ENCODE data around the gene IFNA13. TPM values are rescaled to one million over a fixed set of nuclear protein-coding genes. Genes with fewer than 3 reads are reported as not detected.
"Not testable (repeated sequence)": the region's sequence is repeated elsewhere in the genome, so short reads cannot be mapped to it uniquely, and the experiment has no call there.

IFNA13 gene
- polyA plus RNA-seq, 1 donor (not counting 4 experiments of a cell fraction or from before 2014, with no cell fraction given) = not detected

DNA sequence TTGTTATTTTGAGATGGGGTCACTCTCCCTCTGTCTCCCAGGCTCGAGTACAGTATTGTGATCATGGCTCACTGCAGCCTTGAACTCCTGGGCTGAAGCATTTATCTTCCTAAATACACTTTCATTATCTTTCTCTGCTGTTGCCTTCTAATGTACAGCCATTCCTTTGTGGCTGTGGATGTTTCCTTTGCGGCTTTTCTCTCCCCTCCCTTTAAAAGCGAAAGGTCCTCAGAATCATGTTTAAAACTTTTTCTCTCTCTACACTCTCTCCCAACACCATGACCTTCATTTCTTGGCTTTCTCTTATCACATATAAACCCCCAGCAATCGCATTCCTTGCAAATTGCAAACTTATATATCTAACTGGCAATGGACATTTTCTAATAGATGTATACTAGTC, 15.8 kb upstream of the IFNA13 start:
- no peak for FAIRE-seq
- no peak overlapping the region for H3K9ac ChIP-seq (ENCODE audit: control insufficient read depth, extremely low read depth, insufficient read depth, low read length)
- no peaks in the 10 kb centered on the region for H3K9me3 ChIP-seq (ENCODE audit: control insufficient read depth, low read depth, low read length)
- no peak overlapping the region for H3K4me3 ChIP-seq (ENCODE audit: control insufficient read depth in 2 of 3, extremely low read depth in 1 of 3, insufficient read depth in 2 of 3, low read depth in 1 of 3, low read length in 3 of 3)
- peaks cover 49% of the 10 kb centered on the region for H3K27me3 ChIP-seq (ENCODE audit: control insufficient read depth, extremely low read depth, insufficient read depth, low read length)
- no peaks in the 10 kb centered on the region for H3K9me1 ChIP-seq (ENCODE audit: control insufficient read depth, extremely low read depth, insufficient read depth, low read length)
- no peak overlapping the region for H3K27ac ChIP-seq (ENCODE audit: control insufficient read depth, insufficient read depth, low read length)
- TF ChIP-seq EZH2 (IDR thresholded peaks at IDR 0.05; ENCODE audit: low read length) (no peak), CTCF (optimal IDR thresholded peaks at IDR 0.05 in 1 of 3, IDR thresholded peaks at IDR 0.05 in 1 of 3, conservative IDR thresholded peaks at IDR 0.05 in 1 of 3; ENCODE audit: extremely low read depth in 1 of 3, insufficient read depth in 2 of 3, low read length in 3 of 3) (no peak)
- dilution Hi-C loops (cut with MboI; ENCODE audit: extremely low pct_ligation_motif_present, low sequenced_read_pairs) = no loop called here
- H3K4me2 ChIP-seq (ENCODE audit: control insufficient read depth, extremely low read depth, insufficient read depth, low read depth, low read length) = no peak overlapping the region
- no peaks in the 10 kb centered on the region for H4K20me1 ChIP-seq (ENCODE audit: control insufficient read depth, extremely low read depth, insufficient read depth, low read length)
- no peaks in the 10 kb centered on the region for H3K36me3 ChIP-seq (ENCODE audit: control insufficient read depth in 2 of 2, extremely low read depth in 1 of 2, insufficient read depth in 2 of 2, low read length in 2 of 2)
- no peak for DNase-seq (ENCODE audit: low read depth, low spot score)
- H2AFZ ChIP-seq (ENCODE audit: control insufficient read depth, low read length) = no peak overlapping the region
- H3K4me1 ChIP-seq (ENCODE audit: control insufficient read depth, extremely low read depth, insufficient read depth, low read length) = no peaks in the 10 kb centered on the region
- no peaks in the 10 kb centered on the region for H3K79me2 ChIP-seq (ENCODE audit: control insufficient read depth, insufficient read depth, low read length)

GRCh38 chr9:21381448-21382339, 13.8 kb upstream of the IFNA13 start:
- H2AFZ ChIP-seq (ENCODE audit: control insufficient read depth, low read length) = no peak overlapping the region
- H3K27me3 ChIP-seq (ENCODE audit: control insufficient read depth, extremely low read depth, insufficient read depth, low read length) = peaks cover 53% of the 10 kb centered on the region
- H4K20me1 ChIP-seq (ENCODE audit: control insufficient read depth, extremely low read depth, insufficient read depth, low read length) = no peaks in the 10 kb centered on the region
- H3K9me1 ChIP-seq (ENCODE audit: control insufficient read depth, extremely low read depth, insufficient read depth, low read length) = no peaks in the 10 kb centered on the region
- no peaks in the 10 kb centered on the region for H3K4me1 ChIP-seq (ENCODE audit: control insufficient read depth, extremely low read depth, insufficient read depth, low read length)
- no peak overlapping the region for H3K9ac ChIP-seq (ENCODE audit: control insufficient read depth, extremely low read depth, insufficient read depth, low read length)
- TF ChIP-seq CTCF (optimal IDR thresholded peaks at IDR 0.05 in 1 of 3, IDR thresholded peaks at IDR 0.05 in 1 of 3, conservative IDR thresholded peaks at IDR 0.05 in 1 of 3; ENCODE audit: extremely low read depth in 1 of 3, insufficient read depth in 2 of 3, low read length in 3 of 3) (no peak), EZH2 (IDR thresholded peaks at IDR 0.05; ENCODE audit: low read length) (no peak)
- H3K4me2 ChIP-seq (ENCODE audit: control insufficient read depth, extremely low read depth, insufficient read depth, low read depth, low read length) = no peak overlapping the region
- H3K9me3 ChIP-seq (ENCODE audit: control insufficient read depth, low read depth, low read length) = no peaks in the 10 kb centered on the region
- H3K4me3 ChIP-seq (ENCODE audit: control insufficient read depth in 2 of 3, extremely low read depth in 1 of 3, insufficient read depth in 2 of 3, low read depth in 1 of 3, low read length in 3 of 3) = no peak overlapping the region
- dilution Hi-C loops (cut with MboI; ENCODE audit: extremely low pct_ligation_motif_present, low sequenced_read_pairs) = no loop called here
- FAIRE-seq = no peak
- no peaks in the 10 kb centered on the region for H3K36me3 ChIP-seq (ENCODE audit: control insufficient read depth in 2 of 2, extremely low read depth in 1 of 2, insufficient read depth in 2 of 2, low read length in 2 of 2)
- H3K79me2 ChIP-seq (ENCODE audit: control insufficient read depth, insufficient read depth, low read length) = no peaks in the 10 kb centered on the region
- DNase-seq (ENCODE audit: low read depth, low spot score) = no peak
- no peak overlapping the region for H3K27ac ChIP-seq (ENCODE audit: control insufficient read depth, insufficient read depth, low read length)

- H3K9me1 ChIP-seq (ENCODE audit: control insufficient read depth, extremely low read depth, insufficient read depth, low read length); H3K36me3 ChIP-seq (ENCODE audit: control insufficient read depth in 2 of 2, extremely low read depth in 1 of 2, insufficient read depth in 2 of 2, low read length in 2 of 2); H3K4me3 ChIP-seq (ENCODE audit: control insufficient read depth in 2 of 3, extremely low read depth in 1 of 3, insufficient read depth in 2 of 3, low read depth in 1 of 3, low read length in 3 of 3); DNase-seq (ENCODE audit: low read depth, low spot score); dilution Hi-C loops (cut with MboI; ENCODE audit: extremely low pct_ligation_motif_present, low sequenced_read_pairs); H3K79me2 ChIP-seq (ENCODE audit: control insufficient read depth, insufficient read depth, low read length); H3K9ac ChIP-seq (ENCODE audit: control insufficient read depth, extremely low read depth, insufficient read depth, low read length); H4K20me1 ChIP-seq (ENCODE audit: control insufficient read depth, extremely low read depth, insufficient read depth, low read length); H2AFZ ChIP-seq (ENCODE audit: control insufficient read depth, low read length); H3K27ac ChIP-seq (ENCODE audit: control insufficient read depth, insufficient read depth, low read length); H3K9me3 ChIP-seq (ENCODE audit: control insufficient read depth, low read depth, low read length); H3K4me2 ChIP-seq (ENCODE audit: control insufficient read depth, extremely low read depth, insufficient read depth, low read depth, low read length); H3K4me1 ChIP-seq (ENCODE audit: control insufficient read depth, extremely low read depth, insufficient read depth, low read length): not testable (repeated sequence)
- peaks cover 16% of the 10 kb centered on the region for H3K27me3 ChIP-seq (ENCODE audit: control insufficient read depth, extremely low read depth, insufficient read depth, low read length)
- FAIRE-seq = peak; percentile 63
These were observed 3.6 kb upstream of the IFNA13 start for GRCh38 chr9:21371467-21371866.

GRCh38 chr9:21367169-21367568, 688 bp downstream of the IFNA13 start:
- dilution Hi-C loops (cut with MboI; ENCODE audit: extremely low pct_ligation_motif_present, low sequenced_read_pairs); H3K36me3 ChIP-seq (ENCODE audit: control insufficient read depth in 2 of 2, extremely low read depth in 1 of 2, insufficient read depth in 2 of 2, low read length in 2 of 2); H3K9ac ChIP-seq (ENCODE audit: control insufficient read depth, extremely low read depth, insufficient read depth, low read length); H3K4me1 ChIP-seq (ENCODE audit: control insufficient read depth, extremely low read depth, insufficient read depth, low read length); H3K4me3 ChIP-seq (ENCODE audit: control insufficient read depth in 2 of 3, extremely low read depth in 1 of 3, insufficient read depth in 2 of 3, low read depth in 1 of 3, low read length in 3 of 3); H3K27ac ChIP-seq (ENCODE audit: control insufficient read depth, insufficient read depth, low read length); H3K9me3 ChIP-seq (ENCODE audit: control insufficient read depth, low read depth, low read length); H3K79me2 ChIP-seq (ENCODE audit: control insufficient read depth, insufficient read depth, low read length); H3K9me1 ChIP-seq (ENCODE audit: control insufficient read depth, extremely low read depth, insufficient read depth, low read length); H2AFZ ChIP-seq (ENCODE audit: control insufficient read depth, low read length); DNase-seq (ENCODE audit: low read depth, low spot score); H3K4me2 ChIP-seq (ENCODE audit: control insufficient read depth, extremely low read depth, insufficient read depth, low read depth, low read length); H4K20me1 ChIP-seq (ENCODE audit: control insufficient read depth, extremely low read depth, insufficient read depth, low read length): not testable (repeated sequence)
- peak; percentile 57 for FAIRE-seq
- peaks cover 22% of the 10 kb centered on the region for H3K27me3 ChIP-seq (ENCODE audit: control insufficient read depth, extremely low read depth, insufficient read depth, low read length)

Data from keratinocyte (primary cell).